HepG2 (cell line): ENCODE results near the gene PACS1. TPM values are rescaled to one million over a fixed set of nuclear protein-coding genes. Genes with fewer than 3 reads are reported as not detected.

Experiments
- ATF6 ChIP-seq: sonication (generic); formaldehyde crosslinking; conservative IDR thresholded peaks from 2 replicates; pipeline ENCODE4 v1.4.0; 2020; ENCODE audit warnings: missing genetic modification reagents
- ELF1 ChIP-seq: sonication (generic); formaldehyde crosslinking; IDR thresholded peaks from 2 replicates; pipeline ENCODE4 v1.4.0; 2020; ENCODE audit warnings: missing genetic modification reagents
- FIP1L1 ChIP-seq: fragments of 200-400 bp; formaldehyde crosslinking; IDR thresholded peaks from 2 replicates; pipeline ENCODE4 v1.6.1; 2018; ENCODE audit warnings: low read depth, mild to moderate bottlenecking, low read length, moderate library complexity, borderline replicate concordance; ENCODE audit not compliant: insufficient read depth
- GMEB1 ChIP-seq: sonication (generic); formaldehyde crosslinking; IDR thresholded peaks from 2 replicates; pipeline ENCODE4 v1.5.1; 2020; ENCODE audit warnings: missing genetic modification reagents, mild to moderate bottlenecking, borderline replicate concordance
- GTF2F1 ChIP-seq: fragments of 150-350 bp; IDR thresholded peaks from 2 replicates; pipeline ENCODE4 v1.6.1; 2014; ENCODE audit warnings: low read length
- HDAC6 ChIP-seq: fragments of 200-600 bp; sonication (generic); IDR thresholded peaks from 2 replicates; pipeline ENCODE4 v1.7.0; 2017; ENCODE audit warnings: mild to moderate bottlenecking, antibody characterized with exemption, low read length, low read depth
- ISL2 ChIP-seq: sonication (generic); formaldehyde crosslinking; IDR thresholded peaks from 2 replicates; pipeline ENCODE4 v1.5.0; 2020; ENCODE audit warnings: missing genetic modification reagents
- NR2C2 ChIP-seq: sonication (generic); formaldehyde crosslinking; IDR thresholded peaks from 2 replicates; pipeline ENCODE4 v1.4.0; 2020; ENCODE audit warnings: missing genetic modification reagents, mild to moderate bottlenecking, moderate library complexity, borderline replicate concordance
- SETDB1 ChIP-seq: sonication (generic); formaldehyde crosslinking; IDR thresholded peaks from 2 replicates; pipeline ENCODE4 v1.5.1; 2020; ENCODE audit warnings: missing genetic modification reagents, mild to moderate bottlenecking, borderline replicate concordance
- SSRP1 ChIP-seq: IDR thresholded peaks from 2 replicates; pipeline ENCODE4 v1.6.1; 2016; ENCODE audit warnings: control low read depth
- ZBTB7B ChIP-seq: sonication (generic); formaldehyde crosslinking; IDR thresholded peaks from 2 replicates; pipeline ENCODE4 v1.4.0; 2020; ENCODE audit warnings: missing genetic modification reagents
- ZNF12 ChIP-seq: sonication (generic); formaldehyde crosslinking; IDR thresholded peaks from 2 replicates; pipeline ENCODE4 v1.5.0; 2020; ENCODE audit warnings: missing genetic modification reagents
- ZNF33A ChIP-seq: sonication (generic); formaldehyde crosslinking; IDR thresholded peaks from 2 replicates; pipeline ENCODE4 v1.5.1; 2020; ENCODE audit warnings: missing genetic modification reagents, mild to moderate bottlenecking, moderate library complexity, borderline replicate concordance
- ZNF367 ChIP-seq: sonication (generic); formaldehyde crosslinking; IDR thresholded peaks from 2 replicates; pipeline ENCODE4 v1.4.0; 2020; ENCODE audit warnings: missing genetic modification reagents, borderline replicate concordance
- ZNF547 ChIP-seq: sonication (generic); formaldehyde crosslinking; IDR thresholded peaks from 2 replicates; pipeline ENCODE4 v1.5.1; 2020; ENCODE audit warnings: mild to moderate bottlenecking, missing genetic modification reagents
- ZNF597 ChIP-seq: sonication (generic); formaldehyde crosslinking; IDR thresholded peaks from 2 replicates; pipeline ENCODE4 v1.5.0; 2020; ENCODE audit warnings: missing genetic modification reagents
- ZNF7 ChIP-seq: IDR thresholded peaks from 2 replicates; pipeline ENCODE4 v1.6.1; 2016; ENCODE audit warnings: missing biosample characterization, missing genetic modification reagents
- ZNF724P ChIP-seq: sonication (generic); formaldehyde crosslinking; IDR thresholded peaks from 2 replicates; pipeline ENCODE4 v1.8.0; 2022; ENCODE audit warnings: missing genetic modification reagents, borderline replicate concordance
- ZNF800 ChIP-seq: sonication (generic); formaldehyde crosslinking; IDR thresholded peaks from 2 replicates; pipeline ENCODE4 v1.4.0; 2020; ENCODE audit warnings: missing genetic modification reagents
- ZUFSP ChIP-seq: sonication (generic); formaldehyde crosslinking; IDR thresholded peaks from 2 replicates; pipeline ENCODE4 v1.9.0; 2021; ENCODE audit warnings: missing genetic modification reagents, mild to moderate bottlenecking, borderline replicate concordance
- polyA plus RNA-seq, 8 experiments: library from polyadenylated mRNA; depleted of rRNA in 3 of 8; stranded (reverse) in 7 of 8; unstranded in 1 of 8; fragments of >200 nt; fragmentation: Illumina TruSeq in 4 of 8; extraction: Trizol in 4 of 8; gene quantifications; 2 replicates each; pipeline versions ENCODE4 v1.2.1 to v1.2.3, GENCODE V29; 2011 to 2016; ENCODE audit warnings: low read depth in 4 of 8, missing spikeins in 1 of 8, mixed read lengths in 1 of 8; ENCODE audit not compliant: insufficient read depth in 1 of 8
- total RNA-seq, 5 experiments: library from RNA; depleted of rRNA; stranded (reverse); fragments of >200 nt; fragmentation: Illumina TruSeq; extraction: Trizol; gene quantifications; 2 replicates each; pipeline ENCODE4 v1.2.3, GENCODE V29; 2016; ENCODE audit warnings: low read depth in 1 of 5

PACS1 gene
- total and polyA plus RNA-seq, 2 of the 13 experiments (the other 11 are each of a cell fraction or from before 2014, with no cell fraction given), result 7.6 to 8.6 TPM

- TF ChIP-seq ZNF33A (CRISPR knock-in tag) (no peak), ISL2 (CRISPR knock-in tag) (peak; percentile 8; the same call in 1 of the 2 replicates), ZNF12 (CRISPR knock-in tag) (no peak), FIP1L1 (no peak), ZBTB7B (CRISPR knock-in tag) (peak; percentile 56; the same call in 1 of the 2 replicates), ZNF547 (no peak), SSRP1 (no peak), ZNF7 (CRISPR knock-in tag) (no peak), ZNF800 (CRISPR knock-in tag) (0 out of 2 replicates have a peak, but pooled peaks have one; percentile 32), GTF2F1 (no peak), ZUFSP (no peak), ZNF724P (peak; percentile 0; the same call in 1 of the 2 replicates), SETDB1 (CRISPR knock-in tag) (no peak), HDAC6 (no peak), ZNF597 (no peak), ATF6 (no peak), GMEB1 (CRISPR knock-in tag) (peak; percentile 63; the same call in 1 of the 2 replicates), ZNF367 (CRISPR knock-in tag) (no peak; the same call in 1 of the 2 replicates), NR2C2 (CRISPR knock-in tag) (peak; percentile 73; the same call in 1 of the 2 replicates), ELF1 (CRISPR knock-in tag) (peak; percentile 88)
These were observed 218.8 kb downstream of the PACS1 start, which contains the start of gene YIF1A (continued) for GRCh38 chr11:66288671-66289547.
